Stimulated activated CD4-positive, alpha-beta T cell treated with anti-CD3 and anti-CD28 coated beads, Interleukin-1b, Interleukin-23, amount 100 ng/mL, for 4 hours (primary cell): ENCODE data around the gene LTF.
"Not testable (repeated sequence)": the region's sequence is repeated elsewhere in the genome, so short reads cannot be mapped to it uniquely, and the experiment has no call there.

Experiments
- DNase-seq, 2 donors: peaks; one replicate each; pipeline ENCODE4 v3.0.0-alpha.2; 2020; ENCODE audit warnings: low read depth in 2 of 2

Gene LTF

DNA sequence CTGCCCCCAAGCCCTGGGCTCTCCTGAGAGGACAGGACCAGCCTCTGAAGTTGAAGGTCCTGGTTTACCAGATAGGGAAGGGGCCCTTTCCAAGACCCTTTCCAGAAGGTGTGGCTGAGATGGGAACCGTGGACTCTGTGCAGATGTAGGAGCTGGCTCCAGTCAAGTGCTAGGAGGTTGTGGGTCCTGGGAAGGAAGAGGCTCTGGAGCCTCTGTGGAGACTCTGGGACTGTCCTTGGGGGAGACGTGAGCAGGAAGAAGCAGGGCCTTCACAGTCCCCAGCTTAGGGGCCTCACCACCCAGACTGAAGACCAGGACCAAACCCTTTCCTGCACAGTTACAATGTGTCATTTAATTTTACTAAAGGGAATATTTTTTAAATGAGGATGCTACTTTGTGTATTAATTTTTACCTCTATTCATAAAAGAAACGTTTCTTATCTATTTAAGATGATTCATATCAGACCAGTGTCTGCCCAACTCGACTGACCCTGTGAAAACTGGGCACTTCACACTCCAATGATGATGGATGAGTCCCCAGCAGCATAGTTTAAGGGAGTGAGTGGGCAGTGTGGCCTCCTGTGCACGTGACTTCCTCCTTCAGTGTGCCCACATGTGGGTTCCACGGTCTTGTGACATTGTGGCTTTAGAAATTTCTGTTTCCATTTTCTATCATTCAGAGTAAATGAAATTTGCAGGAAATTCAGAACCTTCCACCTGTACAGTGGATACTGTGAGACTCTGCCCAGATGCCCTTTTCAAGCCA is 68.8 kb downstream of the LTF start:
- DNase-seq = no peak

DNA sequence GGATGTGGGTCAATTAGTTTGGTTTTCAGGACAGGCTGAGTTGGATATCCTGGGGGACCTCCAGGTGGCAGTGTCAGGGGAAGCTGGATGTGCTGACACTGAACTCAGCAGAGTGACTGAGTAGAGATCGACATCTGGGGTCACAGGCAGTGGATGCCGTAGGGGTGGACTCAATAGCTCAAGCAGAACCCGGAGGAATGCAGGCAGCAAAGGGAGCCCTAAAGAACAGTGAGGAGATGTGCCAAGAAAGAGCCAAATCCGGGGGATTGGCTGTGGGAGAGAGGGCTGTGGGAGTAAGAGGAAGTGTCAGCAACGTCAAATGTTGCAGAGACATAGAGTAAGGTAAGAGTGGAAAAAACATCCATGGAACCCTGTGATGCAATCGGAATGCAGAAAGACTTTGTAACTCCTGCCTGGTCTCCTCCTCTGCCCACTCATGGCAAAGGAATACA is 69.5 kb downstream of the LTF start:
- DNase-seq = no peak

DNA sequence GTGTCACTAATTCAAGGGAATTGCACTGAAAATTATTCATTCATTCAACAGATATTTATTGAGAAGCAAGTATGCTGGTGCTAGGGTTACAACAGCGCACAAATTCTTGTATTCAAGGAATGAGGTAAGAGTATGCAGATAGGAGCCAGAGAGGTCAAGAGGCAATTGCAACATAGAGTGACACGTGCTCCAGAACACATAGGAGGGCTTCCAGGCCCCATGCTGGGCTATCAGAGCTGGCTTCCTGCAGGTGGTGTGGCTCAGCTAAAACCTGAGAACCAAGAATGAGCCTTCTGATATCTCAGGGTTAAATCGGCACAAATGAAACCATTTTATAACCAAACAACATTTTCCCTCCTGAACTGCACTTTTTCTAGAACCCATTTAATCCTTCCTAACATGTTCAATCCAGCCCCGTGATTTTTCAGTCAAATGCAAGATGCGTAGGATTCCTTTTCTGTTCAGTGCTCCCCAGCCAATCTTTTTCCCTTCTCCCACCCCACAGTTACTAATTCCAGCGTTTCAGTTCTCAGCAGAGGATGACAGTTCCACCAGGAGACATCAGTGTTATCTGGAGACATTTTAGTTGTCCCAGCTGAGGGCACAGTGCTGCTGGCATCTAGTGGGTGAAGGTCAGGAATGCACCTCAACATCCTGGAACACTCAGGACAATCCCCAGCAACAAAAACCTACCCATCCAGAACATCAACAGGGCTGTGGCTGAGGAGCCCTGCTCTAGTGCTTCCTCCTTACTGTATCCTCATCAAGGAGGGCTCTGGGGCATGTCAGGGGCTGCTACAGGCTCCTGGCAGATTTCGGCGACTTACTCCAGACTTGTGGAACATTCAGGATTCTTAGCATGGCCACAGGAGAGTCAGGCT is 70.9 kb downstream of the LTF start:
- no peak for DNase-seq

DNA sequence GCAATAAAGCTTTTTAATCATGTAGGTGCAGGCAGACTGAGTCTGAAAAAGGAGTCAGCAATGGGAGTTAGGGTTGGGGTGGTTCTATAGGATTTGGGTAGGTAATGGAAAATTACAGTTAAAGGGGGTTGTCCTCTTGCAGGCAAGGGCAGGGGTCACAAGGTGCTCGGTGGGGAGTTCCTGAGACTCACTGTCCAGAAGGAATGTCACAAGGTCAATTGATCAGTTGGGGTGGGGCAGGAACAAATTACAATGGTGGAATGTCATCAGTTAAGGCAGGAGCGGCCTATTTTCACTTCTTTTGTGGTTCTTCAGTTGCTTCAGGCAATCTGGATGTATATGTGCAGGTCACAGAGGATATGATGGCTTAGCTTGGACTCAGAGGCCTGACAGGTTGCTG is 71.7 kb downstream of the LTF start:
- no peak for DNase-seq

DNA sequence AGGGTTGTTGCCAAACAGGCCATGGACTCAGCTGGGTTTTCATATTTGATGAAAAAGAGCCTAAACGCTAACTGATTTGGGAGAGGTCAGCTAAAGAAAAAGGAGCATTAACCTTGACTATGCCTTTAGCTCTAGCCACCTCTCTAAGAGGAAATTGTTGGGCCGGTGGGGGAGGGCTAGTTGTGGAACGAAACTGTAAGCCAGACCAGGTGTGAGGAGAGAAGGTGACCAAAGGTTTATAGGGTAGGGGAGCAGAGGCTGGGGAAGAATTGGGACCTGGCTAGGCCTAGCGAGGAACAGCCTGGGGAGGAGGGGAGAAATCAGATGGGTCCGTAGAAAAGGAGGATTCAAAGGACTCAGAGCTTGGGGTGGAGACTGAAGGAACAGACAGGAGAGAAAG is 73.2 kb downstream of the LTF start:
- not testable (repeated sequence) for DNase-seq

DNA sequence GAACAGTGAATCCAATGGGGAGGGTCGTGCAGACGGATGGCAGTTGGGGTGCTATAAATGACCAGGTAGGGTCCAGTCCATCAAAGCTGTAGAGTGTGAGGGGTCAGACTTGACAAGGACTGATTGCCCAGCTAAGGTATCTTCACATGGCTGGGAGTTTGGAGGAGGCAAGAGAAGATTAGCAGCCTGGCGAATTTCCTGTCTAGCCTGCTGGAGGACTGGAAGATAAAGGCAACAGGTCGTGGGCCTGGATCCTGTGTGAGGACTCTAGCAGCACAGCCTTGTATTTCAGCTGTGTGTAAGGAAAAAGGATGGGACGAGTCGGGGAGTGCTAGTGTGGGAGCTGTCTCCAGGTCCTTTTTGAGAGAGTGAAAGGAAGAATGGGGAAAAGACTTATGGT is 75.4 kb downstream of the LTF start:
- DNase-seq = no peak

DNA sequence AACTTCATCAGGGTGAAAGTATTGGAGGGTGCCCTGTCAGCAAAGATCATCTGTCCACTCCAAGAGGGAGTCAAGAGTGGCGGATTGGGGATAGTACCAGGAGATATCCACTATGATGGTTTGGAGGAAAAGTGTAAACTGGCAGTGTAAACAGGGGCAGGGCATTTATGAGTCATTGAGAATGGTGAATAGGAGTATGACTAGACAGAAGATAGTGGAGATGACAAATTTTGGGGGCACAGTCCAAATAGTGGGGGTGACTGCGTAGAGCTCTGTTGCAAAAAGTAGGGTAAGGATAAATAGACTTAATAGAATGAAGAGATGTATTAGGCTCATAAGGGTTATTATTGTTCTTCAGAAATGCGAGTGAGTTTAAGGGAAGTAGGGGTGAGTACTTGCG is 75.9 kb downstream of the LTF start:
- not testable (repeated sequence) for DNase-seq

DNA sequence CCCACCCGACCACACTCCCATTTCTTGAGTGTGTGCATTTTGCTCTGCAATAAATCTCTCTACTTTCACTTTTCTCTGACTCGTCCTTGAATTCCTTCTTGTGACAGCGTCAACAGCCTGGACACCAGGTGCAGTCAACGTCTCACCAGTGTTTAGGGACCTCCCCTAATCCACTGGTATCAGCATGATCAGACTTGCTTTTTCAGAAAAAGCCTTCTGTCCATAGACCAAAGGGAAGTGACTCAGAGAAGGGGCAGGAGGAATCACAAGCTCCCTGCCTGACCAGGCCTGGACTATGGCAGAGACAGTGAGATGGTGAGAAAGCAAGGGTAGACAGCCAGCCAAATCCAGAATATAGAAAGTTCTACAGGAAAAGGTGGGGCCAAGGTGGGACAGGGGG is 78.5 kb downstream of the LTF start:
- no peak for DNase-seq
